GM12874 (cell line): ENCODE measurements around the gene KCNT1.

ENCODE experiments used
- TF ChIP-seq, protein P1 (sequence below): IDR thresholded peaks from 2 replicates; pipeline ENCODE4 v1.5.1; 2011; ENCODE audit warnings: low read depth, mild to moderate bottlenecking, control low read depth, low read length, moderate library complexity; ENCODE audit not compliant: insufficient read depth

The KCNT1 gene

DNA sequence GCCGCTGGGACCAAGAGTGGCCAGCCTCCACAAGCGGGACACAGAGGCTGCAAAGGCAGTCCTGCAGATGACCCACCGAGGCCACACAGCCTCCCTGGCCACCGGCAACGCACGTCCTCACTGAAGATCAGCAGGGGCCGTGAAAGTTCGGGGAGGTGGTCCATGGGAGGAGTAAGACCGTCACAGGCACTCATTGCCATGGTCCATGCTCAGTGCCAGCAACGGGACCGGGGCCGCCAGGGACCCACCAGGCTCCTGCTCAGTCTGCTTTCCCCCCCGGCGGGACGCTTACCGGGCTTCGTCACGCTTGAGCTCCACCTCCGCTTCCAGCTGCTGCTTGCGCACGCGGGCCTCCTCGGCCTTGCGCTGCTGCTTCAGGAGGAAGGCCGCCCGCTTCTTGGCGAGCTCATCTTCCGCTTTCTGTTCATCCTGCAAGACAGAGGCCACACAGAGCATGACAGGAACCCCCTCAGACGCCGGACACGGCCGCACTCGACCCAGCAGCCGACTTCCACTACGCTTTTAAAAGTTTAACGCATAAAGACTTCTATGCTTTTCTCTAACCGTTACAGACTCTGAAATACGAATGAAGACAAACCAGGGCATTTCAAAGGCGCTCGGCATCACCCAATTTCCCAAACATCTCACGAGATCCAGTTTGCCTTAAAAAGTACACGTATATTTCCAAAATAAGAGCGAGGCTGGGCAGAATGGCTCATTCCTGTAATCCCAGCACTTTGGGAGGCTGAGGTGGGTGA lies 116.9 kb downstream of the KCNT1 start:
- TF ChIP-seq, protein P1, sequence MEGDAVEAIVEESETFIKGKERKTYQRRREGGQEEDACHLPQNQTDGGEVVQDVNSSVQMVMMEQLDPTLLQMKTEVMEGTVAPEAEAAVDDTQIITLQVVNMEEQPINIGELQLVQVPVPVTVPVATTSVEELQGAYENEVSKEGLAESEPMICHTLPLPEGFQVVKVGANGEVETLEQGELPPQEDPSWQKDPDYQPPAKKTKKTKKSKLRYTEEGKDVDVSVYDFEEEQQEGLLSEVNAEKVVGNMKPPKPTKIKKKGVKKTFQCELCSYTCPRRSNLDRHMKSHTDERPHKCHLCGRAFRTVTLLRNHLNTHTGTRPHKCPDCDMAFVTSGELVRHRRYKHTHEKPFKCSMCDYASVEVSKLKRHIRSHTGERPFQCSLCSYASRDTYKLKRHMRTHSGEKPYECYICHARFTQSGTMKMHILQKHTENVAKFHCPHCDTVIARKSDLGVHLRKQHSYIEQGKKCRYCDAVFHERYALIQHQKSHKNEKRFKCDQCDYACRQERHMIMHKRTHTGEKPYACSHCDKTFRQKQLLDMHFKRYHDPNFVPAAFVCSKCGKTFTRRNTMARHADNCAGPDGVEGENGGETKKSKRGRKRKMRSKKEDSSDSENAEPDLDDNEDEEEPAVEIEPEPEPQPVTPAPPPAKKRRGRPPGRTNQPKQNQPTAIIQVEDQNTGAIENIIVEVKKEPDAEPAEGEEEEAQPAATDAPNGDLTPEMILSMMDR, result no peak

DNA sequence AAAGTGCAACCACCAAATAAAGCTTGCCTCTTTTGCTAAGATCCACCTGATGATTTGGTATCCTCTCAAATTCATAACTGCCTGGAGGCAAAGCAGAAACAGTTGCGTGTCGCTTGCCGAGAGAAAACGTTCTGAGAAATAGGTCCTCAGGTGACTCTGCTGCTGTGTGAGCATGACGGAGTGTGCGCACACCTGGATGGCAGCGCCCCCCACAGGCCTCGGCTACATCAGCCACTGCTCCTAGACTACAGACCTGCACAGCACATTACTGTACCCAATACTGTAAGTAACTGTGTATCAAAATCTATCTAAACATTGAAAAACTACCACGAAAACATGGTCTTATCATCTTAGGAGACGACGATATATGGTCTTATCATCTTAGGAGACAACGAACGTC lies 117.9 kb downstream of the KCNT1 start:
- TF ChIP-seq, protein P1, result no peak

DNA sequence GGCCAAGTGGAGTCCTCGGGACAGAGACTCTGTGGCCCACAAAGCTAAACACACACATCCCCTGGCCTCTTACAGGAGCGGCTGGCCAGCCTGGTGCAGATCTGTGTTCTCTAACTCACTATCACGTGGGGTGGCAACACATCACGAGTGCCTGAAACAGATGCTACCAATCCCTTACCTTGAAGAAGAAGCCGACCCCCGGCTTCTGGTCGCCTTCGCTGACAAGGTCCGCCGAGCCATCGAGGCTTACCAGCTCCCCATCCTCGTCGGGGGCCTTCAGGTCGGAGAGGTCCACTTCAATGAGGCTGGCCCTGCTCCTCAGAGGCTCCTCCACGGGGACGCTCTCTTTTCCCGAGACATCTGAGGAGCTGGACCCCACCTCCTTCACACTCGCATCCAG lies 118.7 kb downstream of the KCNT1 start:
- TF ChIP-seq, protein P1, result no peak

- TF ChIP-seq, protein P1, result no peak
Measured at GRCh38 chr9:135821116-135821515, 119.1 kb downstream of the KCNT1 start.

GRCh38 chr9:135821733-135822373 lies 119.9 kb downstream of the KCNT1 start:
- TF ChIP-seq, protein P1, result no peak

DNA sequence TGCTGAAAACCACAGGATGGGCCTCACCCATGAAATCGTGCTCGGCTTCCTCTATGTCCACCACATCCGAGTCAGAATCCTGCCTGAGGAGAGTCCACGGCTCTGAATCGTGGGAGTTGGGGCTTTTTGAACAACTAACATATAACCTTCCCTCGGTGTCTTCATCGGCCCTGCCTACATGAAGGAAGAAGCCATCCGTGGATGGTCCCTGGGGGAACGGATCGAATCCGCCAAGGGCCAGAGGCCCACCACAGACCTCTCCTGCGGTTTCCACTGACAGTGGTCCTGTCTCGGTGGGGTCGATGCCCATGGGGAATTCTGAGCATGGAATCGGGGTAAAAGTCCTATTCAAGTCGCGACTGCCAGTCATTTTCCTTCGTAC lies 120.4 kb downstream of the KCNT1 start:
- TF ChIP-seq, protein P1, result no peak

GRCh38 chr9:135823036-135823435 lies 121.1 kb downstream of the KCNT1 start:
- TF ChIP-seq, protein P1, result no peak
